NCI-H345 treated with DMSO at 0.1 percent for 48 hours (cell line): ENCODE results near the gene TEX26.
A peak's percentile ranks its signal among the peaks of the same experiment; 100 is the strongest.

Source experiments
- DNase-seq: peaks from one replicate; lab custom pipeline; 2025; ENCODE audit not compliant: unreplicated experiment; lab: John Stamatoyannopoulos, UW

The TEX26 gene

DNA sequence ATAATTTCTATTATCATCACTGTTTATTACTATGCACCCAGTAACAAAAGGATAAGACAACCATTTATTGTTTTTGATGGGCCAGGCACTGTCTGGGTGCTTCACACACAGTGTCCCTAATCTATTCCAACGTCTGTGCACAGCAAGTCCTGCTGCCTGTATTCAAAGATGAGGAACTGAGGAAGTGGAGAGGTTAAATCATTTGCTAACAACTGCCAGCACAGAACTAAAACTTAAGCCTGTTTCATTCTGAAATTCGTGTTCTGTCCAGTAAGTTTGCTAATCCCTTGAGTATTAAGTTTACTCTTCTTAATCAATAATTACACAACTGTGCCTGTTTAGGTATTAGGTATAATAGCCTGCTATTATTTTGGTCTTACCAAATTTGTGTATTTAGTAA, 41.9 kb downstream of the TEX26 start:
- no peak for DNase-seq

DNA sequence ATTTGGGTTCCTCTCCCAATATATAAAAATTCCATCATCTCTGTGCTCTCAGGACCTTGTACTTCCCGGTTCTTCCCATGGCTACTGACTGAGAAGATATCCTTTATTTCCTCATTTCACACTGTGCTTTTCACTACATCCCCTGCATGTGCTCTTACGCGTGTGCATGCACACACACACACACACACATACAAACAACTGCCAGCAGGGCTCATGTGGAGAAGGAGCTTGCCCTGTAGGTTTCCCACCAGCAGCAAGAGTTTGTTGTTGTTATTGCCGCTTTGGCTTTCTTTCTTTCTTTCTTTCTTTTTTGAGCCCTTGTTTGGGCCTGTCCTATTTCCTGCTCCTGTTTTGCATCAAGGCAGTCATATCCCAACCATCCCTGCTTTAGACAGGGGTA, 43.6 kb downstream of the TEX26 start:
- no peak for DNase-seq

DNA sequence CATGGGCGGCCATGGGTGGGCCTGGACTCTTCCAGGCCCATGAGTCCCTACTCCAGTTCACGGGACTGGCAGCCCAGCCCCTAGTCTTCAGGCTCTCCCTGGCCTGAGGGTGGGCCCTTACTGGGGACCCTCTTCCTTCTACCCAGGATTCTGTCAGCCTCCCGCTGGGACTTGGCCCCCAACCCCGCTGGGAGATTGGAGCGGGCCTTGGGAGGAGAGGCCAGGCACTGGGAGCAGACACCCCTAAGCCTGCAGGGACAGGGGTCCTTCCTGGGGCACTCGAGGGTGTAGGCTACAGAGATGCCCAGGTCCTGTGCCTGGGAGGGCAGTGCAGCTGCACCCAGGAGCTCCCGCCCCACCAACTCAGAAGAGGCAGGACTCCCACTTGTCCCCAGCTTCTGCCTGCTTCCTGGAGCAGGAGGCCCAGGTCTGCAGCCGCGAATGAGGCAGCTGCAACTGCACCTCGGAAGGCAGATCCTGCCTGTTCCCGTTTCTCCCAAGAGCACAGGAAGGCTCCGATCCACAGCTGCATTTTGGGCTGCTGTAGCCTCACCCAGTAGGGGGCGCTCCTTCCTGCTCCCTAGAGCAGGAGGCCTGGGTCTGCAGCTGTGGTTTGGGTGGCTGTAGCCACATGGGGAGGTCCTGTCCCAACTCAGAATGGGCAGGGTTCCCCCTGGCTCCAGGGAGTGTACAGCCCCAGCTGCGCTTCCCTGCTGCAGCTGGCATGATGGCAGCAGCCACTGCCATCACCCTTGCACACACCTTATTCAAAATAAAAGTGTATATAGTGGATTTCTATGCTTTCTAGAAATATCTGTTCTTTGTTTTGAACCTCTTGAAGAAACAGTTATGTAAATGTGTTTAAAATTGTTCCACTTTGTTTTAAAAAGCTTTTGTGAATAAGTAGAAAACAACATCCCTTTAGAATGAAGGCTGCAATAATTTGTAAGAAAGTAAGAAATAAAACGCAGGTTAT, 46.8 kb downstream of the TEX26 start:
- DNase-seq = no peak

DNA sequence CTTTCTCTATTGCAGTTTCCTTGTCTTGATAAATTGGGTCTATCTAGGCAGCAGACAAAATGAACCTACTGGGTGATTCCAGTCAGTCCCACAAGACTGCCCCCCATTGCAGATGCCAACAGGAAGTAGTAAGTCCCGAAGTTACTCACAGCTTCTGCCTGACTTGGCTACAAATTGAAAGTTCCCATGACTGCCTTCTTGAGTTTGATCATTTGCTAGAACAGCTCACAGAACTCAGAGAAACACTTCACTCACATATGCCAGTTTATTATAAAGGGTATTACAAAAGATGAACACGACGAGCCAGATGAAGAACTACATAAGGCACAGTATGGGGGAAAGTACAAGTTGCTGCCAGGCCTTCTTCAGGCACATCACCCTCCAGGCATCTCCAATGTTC, 50.0 kb downstream of the TEX26 start:
- no peak for DNase-seq

DNA sequence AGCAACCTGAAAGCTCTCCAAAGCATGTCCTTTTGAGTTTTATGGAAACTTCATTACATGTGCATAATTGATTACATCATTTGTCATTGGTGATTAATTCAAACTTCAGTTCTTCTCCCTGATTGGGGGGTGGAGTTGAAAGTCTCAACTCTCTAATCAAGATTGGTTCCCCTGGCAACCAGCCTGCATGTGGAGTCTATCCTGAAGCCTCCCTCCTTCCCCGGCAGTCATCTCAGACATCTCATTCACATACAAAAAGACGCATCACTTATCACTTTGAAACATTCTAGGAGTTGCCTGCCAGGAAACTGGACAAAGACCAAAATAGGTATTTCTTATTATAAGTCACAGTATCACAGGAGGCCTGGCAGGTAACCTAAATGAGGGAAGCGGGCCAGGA, 50.5 kb downstream of the TEX26 start:
- DNase-seq = no peak

DNA sequence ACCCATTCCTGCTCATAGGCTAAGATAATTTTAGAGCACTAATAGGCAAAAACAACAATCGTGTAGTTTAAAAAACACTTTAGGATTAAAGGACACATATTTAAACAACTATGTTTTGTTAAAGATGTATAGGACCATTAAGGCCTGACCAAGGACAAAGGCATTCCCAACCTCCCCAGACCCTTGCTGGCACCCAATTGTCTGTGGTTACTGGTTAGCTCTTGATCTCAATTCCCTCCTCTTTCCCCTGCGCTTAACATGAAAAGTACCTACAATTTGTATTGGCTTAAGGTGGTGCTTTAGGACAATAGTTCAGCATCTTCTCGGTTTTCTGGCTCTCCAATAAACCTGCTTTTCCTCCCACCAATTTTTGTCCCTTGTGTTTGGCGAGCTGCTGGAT, 51.0 kb downstream of the TEX26 start:
- no peak for DNase-seq

DNA sequence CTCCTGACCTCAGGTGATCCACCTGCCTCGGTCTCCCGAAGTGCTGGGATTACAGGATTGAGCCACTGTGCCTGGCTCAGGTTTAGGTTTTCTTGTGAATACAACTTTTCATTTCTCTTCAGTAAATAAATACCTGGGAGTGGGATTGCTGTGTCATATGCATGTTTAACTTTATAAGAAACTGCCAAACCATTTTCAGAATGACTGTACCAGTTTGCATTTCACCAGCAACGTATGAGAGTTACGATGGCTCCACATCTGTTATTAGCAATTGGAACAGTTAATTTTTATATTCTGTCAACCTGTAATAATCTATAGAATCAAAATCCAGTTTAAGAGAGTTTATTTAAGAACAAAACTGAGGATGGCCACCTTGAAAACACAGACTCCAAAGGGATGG, 52.2 kb downstream of the TEX26 start:
- DNase-seq = no peak

DNA sequence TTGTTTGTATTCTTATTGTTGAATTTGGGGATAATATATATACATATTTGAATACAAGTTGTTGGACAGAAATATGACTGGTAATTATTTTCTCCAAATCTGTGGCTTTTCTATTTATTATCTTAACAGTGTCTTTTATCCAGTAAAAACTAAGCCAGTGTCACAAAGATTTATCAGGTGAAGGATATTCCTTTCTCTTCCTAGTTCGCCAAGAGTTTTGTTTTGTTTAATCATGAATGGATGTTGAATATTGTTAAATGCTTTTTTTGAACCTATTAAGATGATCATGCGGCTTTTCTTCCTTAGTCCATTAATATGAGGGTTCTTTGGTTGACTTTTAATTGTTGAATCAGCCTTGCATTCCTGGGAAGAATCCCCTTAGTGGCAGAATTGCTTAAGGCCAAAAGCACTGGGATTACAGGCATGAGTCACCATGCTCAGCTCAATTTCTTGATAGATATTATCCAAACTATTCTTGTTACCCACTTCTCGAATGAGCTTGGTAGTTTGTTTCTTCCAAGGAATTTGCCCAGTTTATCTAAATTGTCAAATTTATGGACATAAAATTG, 53.3 kb downstream of the TEX26 start:
- no peak for DNase-seq

DNA sequence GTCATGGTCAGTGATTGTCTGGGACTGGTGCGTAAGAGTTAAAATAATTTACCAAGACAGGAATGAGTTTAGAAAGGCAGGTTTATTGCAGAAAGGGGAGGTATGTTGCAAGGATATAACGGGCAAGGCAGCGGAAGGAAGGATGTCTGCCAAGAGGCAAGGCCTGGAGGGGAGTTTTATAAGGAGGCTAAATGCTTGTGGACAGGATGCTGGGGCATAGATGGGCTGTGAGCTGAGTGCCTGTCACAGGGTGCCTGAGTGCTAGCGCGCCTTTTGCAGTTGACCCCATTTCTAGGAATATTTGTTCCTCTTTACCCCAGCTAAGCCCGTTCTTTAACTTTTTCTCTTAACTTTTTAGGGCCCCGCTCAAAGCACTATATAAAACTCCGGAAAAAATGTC, 58.7 kb downstream of the TEX26 start:
- no peak for DNase-seq

DNA sequence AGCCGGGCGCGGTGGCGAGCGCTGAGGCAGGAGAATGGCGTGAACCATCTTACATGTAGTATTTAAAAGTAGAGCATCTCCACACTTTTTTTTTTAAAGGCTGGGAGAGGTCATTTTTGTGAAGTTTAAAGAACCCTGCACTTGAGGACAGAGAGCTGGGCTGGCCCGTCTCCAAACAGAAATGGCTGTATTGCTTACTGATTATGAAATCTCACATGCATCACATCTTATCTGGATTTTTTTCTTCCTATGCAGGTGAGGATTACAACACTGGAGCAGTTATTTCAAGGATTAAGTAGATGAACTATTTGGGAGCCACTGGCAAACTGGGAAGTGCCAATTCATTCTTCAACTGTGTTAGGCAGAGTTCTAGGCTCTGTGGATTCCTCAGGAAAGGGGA, 59.5 kb downstream of the TEX26 start:
- DNase-seq = no peak

DNA sequence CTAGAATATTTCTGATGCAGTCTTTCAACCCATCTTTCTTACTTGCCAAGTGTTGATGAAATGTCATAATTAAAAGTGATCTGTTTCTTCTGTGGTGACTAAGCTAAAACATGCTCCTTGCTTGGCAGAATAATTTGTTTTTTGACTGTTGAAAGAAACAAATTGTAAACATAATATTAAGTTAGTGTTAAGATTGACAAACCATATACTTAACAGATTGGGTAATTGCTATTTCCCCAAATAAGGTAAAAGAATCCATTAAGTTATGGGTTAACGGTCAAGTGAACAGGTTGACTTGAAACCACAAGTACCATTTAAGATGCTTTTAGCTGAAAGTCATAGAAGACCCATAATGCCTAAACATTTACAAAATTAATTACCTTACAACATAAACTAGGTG, 62.9 kb downstream of the TEX26 start:
- DNase-seq = no peak

DNA sequence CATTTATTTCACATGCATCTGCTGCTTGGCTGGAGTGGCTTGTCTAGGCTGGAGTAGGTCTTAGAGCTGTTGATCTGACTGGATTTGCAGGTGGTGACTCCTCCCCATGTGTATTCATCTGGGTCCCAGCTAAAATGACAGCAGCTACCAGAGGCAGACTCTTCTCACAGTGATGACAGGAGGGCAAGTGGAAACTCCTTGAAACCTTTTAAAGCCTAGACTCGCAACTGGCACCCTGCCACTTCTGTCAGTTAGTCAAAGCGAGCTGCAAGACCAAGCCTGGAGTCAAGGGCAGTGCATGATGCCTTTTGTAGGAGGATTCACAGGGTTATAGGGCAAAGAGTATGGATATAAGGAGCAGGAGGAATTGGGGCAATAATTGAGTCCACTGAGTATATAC, 65.2 kb downstream of the TEX26 start:
- peak; percentile 30 for DNase-seq

DNA sequence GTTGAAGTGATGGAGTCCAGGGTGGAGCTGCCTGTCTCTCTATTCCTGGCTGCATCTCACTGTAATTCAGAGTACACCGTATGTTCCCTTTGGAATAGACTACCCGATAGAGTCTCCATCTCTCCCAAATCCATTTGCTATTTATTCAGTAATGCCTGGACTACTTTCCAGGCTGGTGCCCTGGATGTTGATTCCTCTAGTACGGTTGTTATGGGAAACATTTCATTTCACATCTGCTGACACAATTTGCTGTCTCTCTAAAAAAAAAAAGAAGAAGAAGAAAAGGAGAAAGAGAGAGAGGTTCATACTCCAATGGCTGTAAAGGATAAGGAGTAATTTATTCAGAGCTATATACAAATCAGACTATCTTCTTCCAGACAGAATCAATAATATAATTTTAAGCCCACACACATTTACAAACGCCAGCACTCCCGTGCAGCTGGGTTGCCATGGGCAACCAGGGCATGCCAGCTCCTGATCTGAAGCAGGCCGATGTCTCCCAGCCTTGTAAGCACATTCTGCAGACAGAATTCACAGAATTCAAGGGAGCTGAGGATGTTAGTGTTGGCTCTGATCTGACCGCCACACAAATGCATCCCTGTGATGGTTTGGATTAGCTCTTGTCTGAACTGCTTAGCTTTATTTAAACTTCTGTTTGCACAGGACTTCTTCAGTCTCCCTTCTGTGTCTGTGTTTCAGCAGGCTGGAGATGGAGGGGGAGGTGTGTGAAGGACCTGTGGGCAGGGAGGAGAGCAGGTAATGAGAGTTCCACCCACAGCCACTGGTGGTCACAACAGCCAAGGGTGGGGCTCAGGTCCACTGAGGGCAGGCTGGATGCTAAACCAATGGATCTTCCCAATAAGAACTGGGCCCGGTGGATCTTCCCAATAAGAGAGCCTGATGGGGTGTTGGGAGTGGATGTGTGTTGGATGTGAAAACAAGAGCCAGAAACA, 66.0 kb downstream of the TEX26 start:
- peak; percentile 21 for DNase-seq

DNA sequence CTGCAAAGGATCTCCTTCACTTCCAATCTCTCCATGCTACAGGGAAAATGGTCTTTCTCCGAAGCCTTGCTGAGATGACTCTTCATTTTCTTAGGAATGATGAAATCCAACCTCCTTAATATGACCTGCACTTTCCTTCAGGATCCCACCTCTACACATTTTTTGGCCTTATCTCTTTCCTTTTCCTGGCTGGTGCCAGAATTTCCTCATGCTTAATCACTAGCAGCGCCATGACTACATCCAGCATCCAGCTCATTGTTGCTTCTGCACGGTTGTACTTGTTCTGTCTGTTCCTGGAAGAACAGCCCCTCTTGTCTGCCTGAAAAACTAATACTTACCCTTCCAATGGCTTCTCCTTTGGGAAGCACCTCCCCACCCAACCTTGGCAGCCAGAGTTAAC, 68.4 kb downstream of the TEX26 start:
- no peak for DNase-seq

DNA sequence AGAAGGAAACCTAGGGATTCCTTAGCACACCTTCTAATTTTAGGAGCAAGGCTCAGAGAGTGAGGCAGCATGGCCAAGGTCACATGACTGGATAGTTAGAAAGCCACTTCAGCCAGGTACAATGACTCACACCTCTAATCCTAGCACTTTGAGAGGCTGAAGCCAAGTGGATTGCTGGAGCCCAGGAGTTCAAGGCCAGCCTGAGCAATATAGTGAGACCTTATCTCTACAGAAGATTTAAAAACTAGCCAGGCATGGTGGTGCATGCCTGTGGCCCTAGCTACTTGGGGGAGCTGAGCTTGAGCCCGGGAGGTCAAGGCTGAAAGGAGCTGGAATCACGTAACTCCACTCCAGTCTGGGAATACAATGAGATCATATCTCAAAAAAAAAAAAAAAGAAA, 69.2 kb downstream of the TEX26 start:
- no peak for DNase-seq

DNA sequence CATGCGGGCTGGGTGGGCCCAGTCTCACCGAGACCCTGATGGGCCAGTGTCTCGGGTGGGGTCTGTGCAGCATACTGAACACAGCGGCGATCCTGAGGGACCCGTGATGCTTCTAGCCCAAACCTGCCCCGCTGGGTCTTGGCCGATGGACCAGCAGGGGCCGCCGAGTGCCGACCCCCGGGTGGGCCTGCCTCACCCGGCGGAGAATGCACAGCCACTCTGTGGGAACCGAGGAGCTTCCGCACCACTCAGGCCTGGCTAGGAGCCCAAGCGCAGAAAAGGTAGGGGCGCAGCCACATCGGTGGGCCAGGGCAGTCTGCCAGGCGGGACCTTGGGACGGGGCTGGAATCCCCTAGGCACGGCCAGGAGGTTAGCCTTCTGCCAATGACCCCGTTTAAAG, 72.6 kb downstream of the TEX26 start:
- no peak for DNase-seq

DNA sequence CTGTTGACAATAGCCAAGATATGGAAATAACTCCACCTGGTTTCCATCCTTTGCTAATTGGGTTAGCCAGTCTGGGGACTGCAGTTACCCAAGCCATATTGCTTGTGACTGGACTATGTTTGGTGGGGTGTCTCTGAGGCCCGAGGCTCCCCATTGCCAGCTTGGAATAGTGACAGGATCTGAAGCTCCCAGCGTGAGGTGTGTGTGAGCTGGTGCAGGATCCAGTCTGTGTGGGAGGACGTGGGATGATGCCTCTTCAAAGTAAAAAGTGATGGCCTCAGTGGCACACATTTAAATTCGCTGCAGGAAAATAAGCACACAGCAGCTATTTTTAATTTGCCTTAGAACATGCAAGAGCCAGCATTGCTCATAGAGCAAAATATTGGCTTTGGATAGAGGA, 75.0 kb downstream of the TEX26 start:
- no peak for DNase-seq

DNA sequence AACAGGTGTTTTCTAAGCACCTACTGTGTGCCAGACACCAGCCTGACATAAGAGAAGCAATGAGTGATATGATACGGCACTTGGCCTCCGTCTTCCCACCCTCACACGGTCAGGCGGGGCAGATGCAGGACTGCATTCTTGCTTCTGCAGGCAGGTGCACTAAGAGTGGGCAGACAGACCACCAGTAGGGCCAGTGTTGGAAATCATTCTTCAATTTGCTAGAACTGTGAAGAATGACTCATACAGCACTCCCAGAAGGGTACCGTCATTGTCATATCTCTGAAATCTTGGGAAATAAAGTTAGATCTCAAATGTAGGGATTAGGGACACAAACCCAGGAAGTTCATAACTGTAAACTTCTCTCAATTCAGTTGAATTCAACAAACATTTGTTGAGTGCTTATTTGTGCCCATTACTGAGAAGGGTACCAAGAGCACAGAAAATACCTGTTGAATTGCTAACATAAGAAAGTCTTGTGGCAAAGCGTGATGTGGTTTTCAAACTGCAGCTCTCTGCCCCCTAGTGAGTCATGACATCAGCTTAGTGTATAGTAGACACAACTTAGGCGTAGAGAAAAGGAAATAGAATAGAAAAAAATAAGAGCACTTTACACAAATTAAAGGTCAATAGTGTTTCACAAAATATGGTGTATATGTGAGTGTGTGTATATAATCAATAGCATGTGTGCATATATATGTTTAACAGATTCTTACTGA, 76.1 kb downstream of the TEX26 start:
- DNase-seq = no peak

DNA sequence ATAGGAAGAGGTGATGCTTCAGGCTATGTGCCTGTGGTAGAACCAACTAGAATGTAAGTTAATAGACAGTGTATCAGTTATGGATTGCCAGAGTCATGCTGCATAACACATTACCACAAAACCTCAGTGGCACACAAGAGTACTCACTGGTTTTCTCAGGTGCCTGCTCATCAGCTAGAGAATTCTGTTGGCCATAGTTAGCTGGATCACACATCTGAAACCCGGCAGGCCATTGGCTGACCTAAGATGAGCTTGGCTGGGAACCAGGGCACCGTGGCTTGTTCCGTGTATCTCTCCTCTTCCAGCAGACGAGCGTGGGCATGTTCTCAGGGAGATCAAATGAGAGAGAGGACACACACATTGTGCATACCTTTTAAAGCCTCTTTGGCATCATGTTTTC, 76.7 kb downstream of the TEX26 start:
- no peak for DNase-seq

DNA sequence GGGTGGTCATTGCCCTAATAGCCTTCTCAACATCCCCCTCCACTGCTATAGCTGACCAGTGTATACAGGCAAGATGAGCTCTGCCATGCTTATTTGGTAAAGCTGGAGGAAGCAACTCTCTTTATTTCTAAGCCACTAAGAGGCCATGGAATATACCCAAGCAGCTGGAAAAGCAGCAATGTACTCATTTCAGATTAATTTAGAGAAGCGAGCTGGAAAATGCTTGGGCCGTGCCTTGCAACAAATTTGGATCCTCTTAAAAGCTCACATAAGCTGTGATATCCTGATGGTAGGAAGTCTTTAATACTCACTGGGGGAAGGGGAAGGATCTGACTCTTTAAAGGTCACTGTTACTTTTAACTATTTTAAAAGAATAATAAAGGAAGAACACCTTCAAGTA, 77.8 kb downstream of the TEX26 start:
- DNase-seq = no peak
